HG03066 (cell line): Measurements from ENCODE around the gene MYO1H.

ENCODE experiments used
- ATAC-seq: cut with Tn5 transposase; IDR thresholded peaks from one replicate; pipeline ENCODE4 v1.9.1; 2021; ENCODE audit warnings: low read depth; ENCODE audit not compliant: unreplicated experiment

MYO1H gene

GRCh38 chr12:109336593-109336992 lies 11.1 kb upstream of the MYO1H start:
- ATAC-seq, result no peak

- ATAC-seq, result no peak
Measured at GRCh38 chr12:109343677-109344076, 4.0 kb upstream of the MYO1H start.

GRCh38 chr12:109345428-109345827 lies 2.3 kb upstream of the MYO1H start:
- no peak for ATAC-seq

- no peak for ATAC-seq
Measured at GRCh38 chr12:109346920-109347319, 780 bp upstream of the MYO1H start.

- ATAC-seq, result no peak
Measured at GRCh38 chr12:109352184-109352583, 4.5 kb downstream of the MYO1H start.

- ATAC-seq, result no peak
Measured at GRCh38 chr12:109356577-109356976, 8.9 kb downstream of the MYO1H start.

- no peak for ATAC-seq
Measured at GRCh38 chr12:109357032-109357431, 9.3 kb downstream of the MYO1H start.

- ATAC-seq, result no peak
Measured at GRCh38 chr12:109358154-109358869, 10.6 kb downstream of the MYO1H start.

GRCh38 chr12:109359131-109359690 lies 11.5 kb downstream of the MYO1H start:
- no peak for ATAC-seq

- ATAC-seq, result no peak
Measured at GRCh38 chr12:109369831-109370230, 22.1 kb downstream of the MYO1H start.

- no peak for ATAC-seq
Measured at GRCh38 chr12:109377139-109377685, 29.5 kb downstream of the MYO1H start.

GRCh38 chr12:109378569-109378968 lies 30.9 kb downstream of the MYO1H start:
- ATAC-seq, result no peak

- ATAC-seq, result no peak
Measured at GRCh38 chr12:109382031-109382430, 34.3 kb downstream of the MYO1H start.

GRCh38 chr12:109383240-109383639 lies 35.5 kb downstream of the MYO1H start:
- no peak for ATAC-seq

GRCh38 chr12:109385339-109386058 lies 37.8 kb downstream of the MYO1H start:
- no peak for ATAC-seq

- ATAC-seq, result no peak
Measured at GRCh38 chr12:109386059-109386433, 38.3 kb downstream of the MYO1H start.

- no peak for ATAC-seq
Measured at GRCh38 chr12:109387425-109388166, 39.9 kb downstream of the MYO1H start.

GRCh38 chr12:109388167-109388563 lies 40.5 kb downstream of the MYO1H start:
- no peak for ATAC-seq

GRCh38 chr12:109389146-109389545 lies 41.4 kb downstream of the MYO1H start:
- no peak for ATAC-seq

- ATAC-seq, result no peak
Measured at GRCh38 chr12:109393437-109394345, 46.0 kb downstream of the MYO1H start.
